ENCODE data around the gene CERT1.
"Not testable (repeated sequence)": the region's sequence is repeated elsewhere in the genome, so short reads cannot be mapped to it uniquely, and the experiment has no call there.

DNA sequence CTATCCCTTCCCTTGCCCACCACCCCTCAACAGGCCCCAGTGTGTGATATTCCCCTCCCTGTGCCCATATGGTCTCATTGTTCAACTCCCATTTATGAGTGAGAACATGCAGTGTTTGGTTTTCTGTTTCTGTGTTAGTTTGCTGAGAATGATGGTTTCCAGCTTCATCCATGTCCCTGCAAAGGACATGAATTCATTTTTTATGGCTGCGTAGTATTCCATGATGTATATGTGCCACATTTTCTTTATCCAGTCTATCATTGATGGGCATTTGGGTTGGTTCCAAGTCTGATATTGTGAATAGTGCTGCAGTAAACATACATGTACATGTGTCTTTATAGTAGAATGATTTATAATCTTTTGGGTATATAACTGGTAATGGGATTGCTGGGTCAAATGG, 49.2 kb upstream of the CERT1 start:
- TF ChIP-seq CTCF, POLR2A (IDR thresholded peaks at IDR 0.05): not testable (repeated sequence)
